GM18909 (cell line): ENCODE measurements around the gene ABHD13.
"Not testable (repeated sequence)": the region's sequence is repeated elsewhere in the genome, so short reads cannot be mapped to it uniquely, and the experiment has no call there.

Experiments used
- ATAC-seq: cut with Tn5 transposase; IDR thresholded peaks from one replicate; pipeline ENCODE4 v1.9.1; 2021; ENCODE audit warnings: mild to moderate bottlenecking; ENCODE audit not compliant: unreplicated experiment, poor library complexity

ABHD13 gene

GRCh38 chr13:108220041-108220440 is 1.8 kb downstream of the ABHD13 start:
- no peak for ATAC-seq

GRCh38 chr13:108223687-108224503 is 5.7 kb downstream of the ABHD13 start:
- ATAC-seq: no peak

- peak; percentile 70 for ATAC-seq
These were observed 7.2 kb downstream of the ABHD13 start for GRCh38 chr13:108225440-108225839.

- ATAC-seq: peak; percentile 32
These were observed 8.0 kb downstream of the ABHD13 start for GRCh38 chr13:108226184-108226583.

GRCh38 chr13:108227651-108228272 is 9.6 kb downstream of the ABHD13 start:
- no peak for ATAC-seq

GRCh38 chr13:108230377-108230776 is 12.2 kb downstream of the ABHD13 start:
- no peak for ATAC-seq

GRCh38 chr13:108249150-108249549 is 31.0 kb downstream of the ABHD13 start:
- ATAC-seq: no peak

GRCh38 chr13:108257248-108257647 is 39.1 kb downstream of the ABHD13 start:
- no peak for ATAC-seq

- no peak for ATAC-seq
These were observed 45.6 kb downstream of the ABHD13 start for GRCh38 chr13:108263621-108264355.

GRCh38 chr13:108266321-108266990 is 48.3 kb downstream of the ABHD13 start:
- no peak for ATAC-seq

- no peak for ATAC-seq
These were observed 49.2 kb downstream of the ABHD13 start for GRCh38 chr13:108267347-108267746.

GRCh38 chr13:108267855-108268254 is 49.7 kb downstream of the ABHD13 start:
- not testable (repeated sequence) for ATAC-seq

- peak; percentile 26 for ATAC-seq
These were observed 50.4 kb downstream of the ABHD13 start for GRCh38 chr13:108268466-108269112.

GRCh38 chr13:108269601-108270328 is 51.6 kb downstream of the ABHD13 start, which contains the start of gene TNFSF13B:
TNFSF13B (plus strand) TSS chr13:108269718; CDS start chr13:108269896, 178 bp downstream.
- ATAC-seq: peak; percentile 76

- ATAC-seq: peak; percentile 13
These were observed 52.2 kb downstream of the ABHD13 start for GRCh38 chr13:108270442-108270841.

GRCh38 chr13:108272333-108272732 is 54.1 kb downstream of the ABHD13 start:
- ATAC-seq: no peak

GRCh38 chr13:108273429-108274118 is 55.4 kb downstream of the ABHD13 start:
- no peak for ATAC-seq

- ATAC-seq: no peak
These were observed 56.5 kb downstream of the ABHD13 start for GRCh38 chr13:108274718-108275117.

- ATAC-seq: no peak
These were observed 57.9 kb downstream of the ABHD13 start for GRCh38 chr13:108276060-108276459.
